OCI-LY7 (cell line): ENCODE results near the gene NOB1. TPM values are rescaled to one million over a fixed set of nuclear protein-coding genes. Genes with fewer than 3 reads are reported as not detected.
"Not testable (repeated sequence)": the region's sequence is repeated elsewhere in the genome, so short reads cannot be mapped to it uniquely, and the experiment has no call there.

Source experiments
- BruUV-seq: library from RNA; stranded (reverse); fragments of 400-500 nt; replicated peaks from 2 replicates; lab custom pipeline; 2021; lab: Mats Ljungman, UMichigan
- CTCF ChIA-PET: fragments of 300-600 bp; sonication (Branson Sonifier 250); formaldehyde crosslinking; loops from one replicate; lab custom pipeline; 2022; ENCODE audit warnings: antibody characterized with exemption; ENCODE audit not compliant: unreplicated experiment; lab: Charles Lee
- POLR2A ChIA-PET: fragments of 300-600 bp; sonication (Branson Sonifier 250); formaldehyde crosslinking; loops from one replicate; lab custom pipeline; 2022; ENCODE audit warnings: antibody characterized with exemption; lab: Charles Lee
- DNase-seq: peaks from one replicate; pipeline ENCODE4 v3.0.0-alpha.2; 2015; ENCODE audit warnings: low spot score
- H2AFZ ChIP-seq: fragments of 200-600 bp; sonication (generic), shearing (Covaris generic); 2 replicates; pipeline ENCODE4 v1.6.1; 2014; ENCODE audit warnings: mild to moderate bottlenecking, antibody characterized with exemption, low read length, moderate library complexity
- H3K27ac ChIP-seq: fragments of 200-600 bp; sonication (generic); 2 replicates; pipeline ENCODE4 v1.5.1; 2014; ENCODE audit warnings: mixed run types, low read depth, mild to moderate bottlenecking, moderate library complexity, low read length, inconsistent platforms; ENCODE audit not compliant: poor library complexity, severe bottlenecking
- H3K36me3 ChIP-seq: fragments of 200-600 bp; sonication (generic); 2 replicates; pipeline ENCODE4 v1.6.1; 2014; ENCODE audit warnings: mild to moderate bottlenecking, antibody characterized with exemption, low read length, moderate library complexity, mixed read lengths; ENCODE audit not compliant: insufficient read depth
- H3K4me1 ChIP-seq: fragments of 200-600 bp; sonication (generic); 2 replicates; pipeline ENCODE4 v1.5.1; 2014; ENCODE audit warnings: mild to moderate bottlenecking, low read length; ENCODE audit not compliant: insufficient read depth, poor library complexity, severe bottlenecking
- H3K4me2 ChIP-seq: fragments of 200-600 bp; sonication (generic); 2 replicates; pipeline ENCODE4 v1.6.1; 2014; ENCODE audit warnings: mild to moderate bottlenecking, low read length
- H3K4me3 ChIP-seq: fragments of 200-600 bp; sonication (generic); 2 replicates; pipeline ENCODE4 v1.5.1; 2014; ENCODE audit warnings: mild to moderate bottlenecking, low read depth, low read length; ENCODE audit not compliant: poor library complexity, severe bottlenecking
- H3K79me2 ChIP-seq: fragments of 200-600 bp; sonication (generic); 2 replicates; pipeline ENCODE4 v1.6.1; 2016; ENCODE audit warnings: low read depth, mild to moderate bottlenecking, low read length, moderate library complexity, mixed read lengths; ENCODE audit not compliant: insufficient read depth
- H3K9me2 ChIP-seq: fragments of 200-600 bp; sonication (generic); 2 replicates; pipeline ENCODE4 v1.6.1; 2016; ENCODE audit warnings: mild to moderate bottlenecking, low read length, mixed read lengths; ENCODE audit not compliant: insufficient read depth
- H3K9me3 ChIP-seq: fragments of 200-600 bp; sonication (generic); 2 replicates; pipeline ENCODE4 v1.6.1; 2014; ENCODE audit warnings: mild to moderate bottlenecking, mixed run types, low read length, mixed read lengths
- H4K20me1 ChIP-seq: fragments of 200-600 bp; sonication (generic); 2 replicates; pipeline ENCODE4 v1.6.1; 2014; ENCODE audit warnings: mild to moderate bottlenecking, antibody characterized with exemption, low read length, moderate library complexity, mixed read lengths; ENCODE audit not compliant: insufficient read depth
- CTCF ChIP-seq: fragments of 200-600 bp; sonication (generic); conservative IDR thresholded peaks from 2 replicates; pipeline ENCODE4 v1.5.1; 2014; ENCODE audit warnings: mild to moderate bottlenecking, antibody characterized with exemption, low read length, moderate library complexity, mixed read lengths
- EZH2phosphoT487 ChIP-seq: fragments of 200-600 bp; sonication (generic); IDR thresholded peaks from 2 replicates; pipeline ENCODE4 v1.6.1; 2018; ENCODE audit warnings: low read depth, borderline replicate concordance, mild to moderate bottlenecking, mixed run types, antibody characterized with exemption, low read length, moderate library complexity, mixed read lengths
- intact Hi-C: fragments of 100-400 bp; cut with micrococcal nuclease; formaldehyde crosslinking; loops from one replicate; pipeline ENCODE4 v1.10.0; 2022; ENCODE audit not compliant: unreplicated experiment
- total RNA-seq, 2 experiments: library from RNA; depleted of rRNA in 1 of 2; stranded (reverse); fragments of >200 nt in 1 of 2; shearing (Covaris generic) in 1 of 2; gene quantifications; 2 replicates each; pipeline ENCODE4 v1.2.3, GENCODE V29; 2014 to 2022

The NOB1 gene
- total RNA-seq, 2 experiments from 2014 or later = 36.9 to 68.7 TPM

GRCh38 chr16:69741951-69742904 lies 12.5 kb downstream of the NOB1 start:
- Histone ChIP-seq H3K9me2 (no peaks in the 10 kb centered on the region), H3K79me2 (no peaks in the 10 kb centered on the region; the same call in 1 of the 2 replicates), H3K4me3 (no peak overlapping the region), H3K9me3 (no peaks in the 10 kb centered on the region), H4K20me1 (no peaks in the 10 kb centered on the region), H3K4me1 (no peaks in the 10 kb centered on the region), H3K27ac (no peak overlapping the region), H3K36me3 (peaks cover 82% of the 10 kb centered on the region), H2AFZ (no peak overlapping the region), H3K4me2 (no peak overlapping the region)
- TF ChIP-seq CTCF (no peak), EZH2phosphoT487 (no peak)
- CTCF ChIA-PET = no interaction called here
- intact Hi-C loops = no loop called here
- BruUV-seq = TSS peak; percentile 68
- DNase-seq = no peak
- POLR2A ChIA-PET = interaction anchor here (1.2 to 1.9 kb wide), 2 partner anchors 12 to 16 kb away, joined by 3 to 9 read pairs; partner anchors contain the start of genes NOB1 and NQO1

- Histone ChIP-seq H2AFZ (no peak overlapping the region), H3K4me1 (no peaks in the 10 kb centered on the region), H3K9me3 (no peaks in the 10 kb centered on the region), H4K20me1 (no peaks in the 10 kb centered on the region), H3K4me3 (no peak overlapping the region), H3K4me2 (no peak overlapping the region), H3K36me3 (peaks cover 76% of the 10 kb centered on the region), H3K79me2 (no peaks in the 10 kb centered on the region), H3K9me2 (no peaks in the 10 kb centered on the region), H3K27ac (no peak overlapping the region)
- TF ChIP-seq CTCF (no peak), EZH2phosphoT487 (no peak)
- ChIA-PET POLR2A (interaction anchor here (1.2 to 1.9 kb wide), 2 partner anchors 13 to 15 kb away, joined by 3 to 9 read pairs; partner anchors contain the start of genes NOB1 and NQO1), CTCF (no interaction called here)
- BruUV-seq = no TSS peak
- no peak for DNase-seq
- intact Hi-C loops = no loop called here
These were observed 13.2 kb downstream of the NOB1 start for GRCh38 chr16:69741519-69741918.

GRCh38 chr16:69732101-69732500 lies 22.6 kb downstream of the NOB1 start:
- H3K27ac ChIP-seq = no peak overlapping the region
- intact Hi-C loops = no loop called here
- no peaks in the 10 kb centered on the region for H3K36me3 ChIP-seq
- no peaks in the 10 kb centered on the region for H3K9me2 ChIP-seq
- H4K20me1 ChIP-seq = no peaks in the 10 kb centered on the region
- TF ChIP-seq CTCF (no peak), EZH2phosphoT487 (no peak)
- no peak for DNase-seq
- no peaks in the 10 kb centered on the region for H3K9me3 ChIP-seq
- no peak overlapping the region for H3K4me2 ChIP-seq
- no peaks in the 10 kb centered on the region for H3K79me2 ChIP-seq
- ChIA-PET POLR2A (interaction anchor here (1.1 kb wide), 1 partner anchor 14 kb away, joined by 5 read pairs; no protein-coding TSS in a partner anchor), CTCF (no interaction called here)
- H3K4me1 ChIP-seq = peaks cover 9% of the 10 kb centered on the region
- no peak overlapping the region for H2AFZ ChIP-seq
- H3K4me3 ChIP-seq = no peak overlapping the region
- no TSS peak for BruUV-seq

- POLR2A ChIA-PET, BruUV-seq, H4K20me1 ChIP-seq, H3K4me3 ChIP-seq, H3K36me3 ChIP-seq, H2AFZ ChIP-seq, CTCF ChIA-PET, intact Hi-C loops, H3K4me2 ChIP-seq, H3K9me2 ChIP-seq, H3K9me3 ChIP-seq, DNase-seq, H3K27ac ChIP-seq, H3K79me2 ChIP-seq: not testable (repeated sequence)
- H3K4me1 ChIP-seq = peaks cover 15% of the 10 kb centered on the region
These were observed 23.4 kb downstream of the NOB1 start for GRCh38 chr16:69731280-69731679.
